T-helper 17 cell (primary cell): ENCODE results near the gene CCL21. TPM values are rescaled to one million over a fixed set of nuclear protein-coding genes. Genes with fewer than 3 reads are reported as not detected.
A peak's percentile ranks its signal among the peaks of the same experiment; 100 is the strongest.

Experiments
- ATAC-seq: fragments of 150-1000 bp; cut with Tn5 transposase; 2 replicates; pipeline ENCODE4 v1.10.0; 2021; ENCODE audit warnings: mild to moderate bottlenecking, moderate library complexity
- DNase-seq, 3 donors: peaks; one replicate each; pipeline versions ENCODE4 v3.0.0 to v3.0.0-alpha.2; 2020 to 2021
- H3K9me3 ChIP-seq: one replicate; pipeline ENCODE4 v1.7.0; 2013; ENCODE audit warnings: low read length, mild to moderate bottlenecking; ENCODE audit not compliant: control insufficient read depth, poor library complexity, severe bottlenecking
- H3K27ac Mint-ChIP-seq: one replicate; pipeline ENCODE4 v1.8.0; 2022; ENCODE audit warnings: mild to moderate bottlenecking, moderate library complexity, mixed read lengths
- H3K27me3 Mint-ChIP-seq: one replicate; pipeline ENCODE4 v1.8.0; 2022; ENCODE audit warnings: mixed read lengths
- H3K36me3 Mint-ChIP-seq: one replicate; pipeline ENCODE4 v1.8.0; 2022; ENCODE audit warnings: low read depth, mixed read lengths
- H3K4me1 Mint-ChIP-seq: one replicate; pipeline ENCODE4 v1.8.0; 2022; ENCODE audit warnings: mild to moderate bottlenecking, mixed read lengths
- H3K4me3 Mint-ChIP-seq: one replicate; pipeline ENCODE4 v1.8.0; 2022; ENCODE audit warnings: mild to moderate bottlenecking, moderate library complexity, mixed read lengths
- total RNA-seq, 4 donors: library from RNA in 2 of 4; stranded (reverse) in 2 of 4; gene quantifications; one replicate each; pipeline ENCODE4 v1.2.3 and lab custom pipeline; 2022 to 2026

CCL21 gene
- total RNA-seq, 2 donors from 2014 or later = not detected

- Mint-ChIP-seq H3K27ac (no peak overlapping the region), H3K36me3 (no peaks in the 10 kb centered on the region), H3K4me3 (no peak overlapping the region), H3K4me1 (peaks cover 2% of the 10 kb centered on the region), H3K27me3 (peaks cover 28% of the 10 kb centered on the region)
- ATAC-seq (no peak), DNase-seq (no peak)
- no peaks in the 10 kb centered on the region for H3K9me3 ChIP-seq
Observed at GRCh38 chr9:34693560-34693959, 16.4 kb downstream of the CCL21 start.

- Mint-ChIP-seq H3K4me1 (peaks cover 2% of the 10 kb centered on the region), H3K4me3 (no peak overlapping the region), H3K36me3 (no peaks in the 10 kb centered on the region), H3K27me3 (peaks cover 34% of the 10 kb centered on the region), H3K27ac (no peak overlapping the region)
- no peak for ATAC-seq
- no peaks in the 10 kb centered on the region for H3K9me3 ChIP-seq
- DNase-seq = no peak
Observed at GRCh38 chr9:34691936-34692315, 18.0 kb downstream of the CCL21 start.

GRCh38 chr9:34690983-34691935 lies 18.7 kb downstream of the CCL21 start, which contains the start of gene CCL19:
TSS of gene CCL19 (minus strand) at chr9:34691276. CDS start at chr9:34691139, 137 bp downstream.
- H3K4me1 Mint-ChIP-seq = peaks cover 2% of the 10 kb centered on the region
- no peaks in the 10 kb centered on the region for H3K36me3 Mint-ChIP-seq
- H3K9me3 ChIP-seq = no peaks in the 10 kb centered on the region
- peak within 1 kb of the TSS; percentile 14 for H3K27ac Mint-ChIP-seq
- DNase-seq (no peak), ATAC-seq (no peak)
- peaks cover 34% of the 10 kb centered on the region for H3K27me3 Mint-ChIP-seq
- no peak within 1 kb of the TSS for H3K4me3 Mint-ChIP-seq

- DNase-seq (no peak), ATAC-seq (no peak)
- no peaks in the 10 kb centered on the region for H3K9me3 ChIP-seq
- Mint-ChIP-seq H3K27me3 (peaks cover 19% of the 10 kb centered on the region), H3K36me3 (no peaks in the 10 kb centered on the region), H3K4me3 (no peak overlapping the region), H3K4me1 (peaks cover 3% of the 10 kb centered on the region), H3K27ac (peak overlapping the region; percentile 14)
Observed at GRCh38 chr9:34689512-34689911, 20.4 kb downstream of the CCL21 start.

- no peaks in the 10 kb centered on the region for H3K9me3 ChIP-seq
- H3K36me3 Mint-ChIP-seq = no peaks in the 10 kb centered on the region
- no peak overlapping the region for H3K4me3 Mint-ChIP-seq
- peaks cover 19% of the 10 kb centered on the region for H3K27me3 Mint-ChIP-seq
- no peak overlapping the region for H3K27ac Mint-ChIP-seq
- no peak for ATAC-seq
- no peak for DNase-seq
- H3K4me1 Mint-ChIP-seq = peaks cover 4% of the 10 kb centered on the region
Observed at GRCh38 chr9:34689116-34689470, 20.8 kb downstream of the CCL21 start.

- no peak for ATAC-seq
- Mint-ChIP-seq H3K4me3 (no peak overlapping the region), H3K27me3 (peaks cover 19% of the 10 kb centered on the region), H3K36me3 (no peaks in the 10 kb centered on the region), H3K27ac (no peak overlapping the region), H3K4me1 (peaks cover 4% of the 10 kb centered on the region)
- DNase-seq = no peak
- no peaks in the 10 kb centered on the region for H3K9me3 ChIP-seq
Observed at GRCh38 chr9:34688329-34689115, 21.4 kb downstream of the CCL21 start.

GRCh38 chr9:34687276-34688030 lies 22.5 kb downstream of the CCL21 start:
- Mint-ChIP-seq H3K36me3 (no peaks in the 10 kb centered on the region), H3K27me3 (peaks cover 12% of the 10 kb centered on the region), H3K27ac (no peak overlapping the region), H3K4me3 (no peak overlapping the region), H3K4me1 (peaks cover 4% of the 10 kb centered on the region)
- ATAC-seq (no peak), DNase-seq (no peak)
- H3K9me3 ChIP-seq = no peaks in the 10 kb centered on the region

GRCh38 chr9:34686732-34687131 lies 23.2 kb downstream of the CCL21 start:
- ATAC-seq = no peak
- no peaks in the 10 kb centered on the region for H3K9me3 ChIP-seq
- Mint-ChIP-seq H3K4me3 (no peak overlapping the region), H3K4me1 (peaks cover 7% of the 10 kb centered on the region), H3K36me3 (no peaks in the 10 kb centered on the region), H3K27ac (no peak overlapping the region), H3K27me3 (peaks cover 12% of the 10 kb centered on the region)
- DNase-seq = no peak

GRCh38 chr9:34686231-34686630 lies 23.7 kb downstream of the CCL21 start:
- Mint-ChIP-seq H3K36me3 (no peaks in the 10 kb centered on the region), H3K27me3 (peaks cover 12% of the 10 kb centered on the region), H3K27ac (no peak overlapping the region), H3K4me3 (no peak overlapping the region), H3K4me1 (peaks cover 9% of the 10 kb centered on the region)
- H3K9me3 ChIP-seq = no peaks in the 10 kb centered on the region
- DNase-seq = no peak
- no peak for ATAC-seq

GRCh38 chr9:34685591-34685990 lies 24.3 kb downstream of the CCL21 start:
- no peak overlapping the region for H3K4me3 Mint-ChIP-seq
- H3K9me3 ChIP-seq = no peaks in the 10 kb centered on the region
- DNase-seq = no peak
- ATAC-seq = no peak
- H3K36me3 Mint-ChIP-seq = no peaks in the 10 kb centered on the region
- H3K27me3 Mint-ChIP-seq = peaks cover 12% of the 10 kb centered on the region
- peaks cover 9% of the 10 kb centered on the region for H3K4me1 Mint-ChIP-seq
- no peak overlapping the region for H3K27ac Mint-ChIP-seq

- DNase-seq (no peak), ATAC-seq (no peak)
- Mint-ChIP-seq H3K4me3 (no peak overlapping the region), H3K36me3 (no peaks in the 10 kb centered on the region), H3K27ac (no peak overlapping the region), H3K27me3 (peaks cover 12% of the 10 kb centered on the region), H3K4me1 (peaks cover 9% of the 10 kb centered on the region)
- H3K9me3 ChIP-seq = no peaks in the 10 kb centered on the region
Observed at GRCh38 chr9:34684816-34685215, 25.1 kb downstream of the CCL21 start.

GRCh38 chr9:34684145-34684544 lies 25.8 kb downstream of the CCL21 start:
- no peak for DNase-seq
- peak; percentile 50 for ATAC-seq
- no peaks in the 10 kb centered on the region for H3K9me3 ChIP-seq
- H3K27me3 Mint-ChIP-seq = peaks cover 12% of the 10 kb centered on the region
- H3K36me3 Mint-ChIP-seq = no peaks in the 10 kb centered on the region
- H3K4me3 Mint-ChIP-seq = no peak overlapping the region
- H3K4me1 Mint-ChIP-seq = peaks cover 8% of the 10 kb centered on the region
- no peak overlapping the region for H3K27ac Mint-ChIP-seq

- Mint-ChIP-seq H3K27me3 (no peaks in the 10 kb centered on the region), H3K27ac (no peak overlapping the region), H3K4me1 (peaks cover 5% of the 10 kb centered on the region), H3K36me3 (no peaks in the 10 kb centered on the region), H3K4me3 (no peak overlapping the region)
- ATAC-seq (no peak), DNase-seq (no peak)
- H3K9me3 ChIP-seq = no peaks in the 10 kb centered on the region
Observed at GRCh38 chr9:34675869-34676268, 34.1 kb downstream of the CCL21 start.
